ENCODE data around the gene PPP1R2.

Gene PPP1R2

DNA sequence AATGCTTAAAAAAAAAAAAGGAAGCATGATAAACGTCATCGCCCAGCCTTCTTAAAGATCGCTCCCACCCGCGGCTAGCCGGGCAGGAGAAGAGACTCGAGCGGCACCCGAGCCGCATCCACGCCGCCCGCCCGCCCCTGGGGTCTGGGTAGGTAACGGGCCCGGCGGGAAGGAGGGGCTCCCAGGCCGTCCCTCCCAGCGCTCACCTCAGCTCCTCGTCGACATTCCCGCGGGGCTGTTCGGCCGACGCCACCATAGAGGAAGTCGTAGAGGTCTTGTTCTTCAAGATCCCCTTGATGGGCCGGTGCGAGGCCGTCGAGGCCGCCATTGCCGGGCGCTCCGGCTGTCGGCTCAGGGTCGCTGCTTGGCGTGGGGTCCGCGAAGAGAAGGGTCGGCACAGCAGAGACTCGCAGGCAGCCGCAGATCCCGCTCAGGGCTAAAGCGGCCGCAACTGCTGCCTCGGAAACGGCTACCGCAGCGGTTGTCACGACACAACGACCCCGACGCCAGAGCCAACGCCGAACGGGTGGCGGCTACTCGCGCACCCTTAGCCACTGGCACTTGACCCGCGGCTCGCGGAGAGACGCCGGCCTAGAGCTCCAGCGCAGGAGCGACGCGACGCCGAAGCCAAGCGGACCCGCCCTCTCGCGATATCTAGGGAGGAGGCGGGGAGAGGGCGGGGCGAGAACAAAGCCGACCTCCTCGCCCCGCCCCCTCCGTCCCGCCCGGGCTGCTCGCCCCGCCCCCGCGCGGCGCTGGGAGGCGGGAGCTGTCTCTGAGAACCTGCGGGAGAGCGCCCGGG lies at the start of gene PPP1R2 (continued):
- TF ChIP-seq ZNF654 (tag by site-specific recombination; IDR thresholded peaks at IDR 0.05; ENCODE audit: low read depth) (no peak), GLI4 (tag by site-specific recombination; IDR thresholded peaks at IDR 0.05) (no peak), ZNF76 (tag by site-specific recombination; IDR thresholded peaks at IDR 0.05; ENCODE audit: borderline replicate concordance, low read depth) (peak; percentile 82), ZNF433 (tag by site-specific recombination; IDR thresholded peaks at IDR 0.05; ENCODE audit: low read depth) (no peak), ZNF350 (tag by site-specific recombination; IDR thresholded peaks at IDR 0.05) (no peak), ZNF24 (tag by site-specific recombination; IDR thresholded peaks at IDR 0.05) (no peak), SP3 (tag by site-specific recombination; IDR thresholded peaks at IDR 0.05) (peak; percentile 97), ZNF132 (tag by site-specific recombination; IDR thresholded peaks at IDR 0.05; ENCODE audit: borderline replicate concordance) (no peak), ZNF747 (tag by site-specific recombination; IDR thresholded peaks at IDR 0.05) (no peak), ZNF423 (tag by site-specific recombination; IDR thresholded peaks at IDR 0.05) (no peak), ZNF292 (tag by site-specific recombination; IDR thresholded peaks at IDR 0.05; ENCODE audit: borderline replicate concordance, low read depth) (no peak), HOXA7 (CRISPR knock-in tag; IDR thresholded peaks at IDR 0.05; ENCODE audit: borderline replicate concordance) (no peak), ZNF174 (tag by site-specific recombination; IDR thresholded peaks at IDR 0.05) (no peak), GLI2 (tag by site-specific recombination; IDR thresholded peaks at IDR 0.05; ENCODE audit: borderline replicate concordance, low read depth) (no peak), RBAK (tag by site-specific recombination; IDR thresholded peaks at IDR 0.05) (no peak), ZNF701 (tag by site-specific recombination; IDR thresholded peaks at IDR 0.05) (no peak)
- TF ChIP-seq, protein P1, sequence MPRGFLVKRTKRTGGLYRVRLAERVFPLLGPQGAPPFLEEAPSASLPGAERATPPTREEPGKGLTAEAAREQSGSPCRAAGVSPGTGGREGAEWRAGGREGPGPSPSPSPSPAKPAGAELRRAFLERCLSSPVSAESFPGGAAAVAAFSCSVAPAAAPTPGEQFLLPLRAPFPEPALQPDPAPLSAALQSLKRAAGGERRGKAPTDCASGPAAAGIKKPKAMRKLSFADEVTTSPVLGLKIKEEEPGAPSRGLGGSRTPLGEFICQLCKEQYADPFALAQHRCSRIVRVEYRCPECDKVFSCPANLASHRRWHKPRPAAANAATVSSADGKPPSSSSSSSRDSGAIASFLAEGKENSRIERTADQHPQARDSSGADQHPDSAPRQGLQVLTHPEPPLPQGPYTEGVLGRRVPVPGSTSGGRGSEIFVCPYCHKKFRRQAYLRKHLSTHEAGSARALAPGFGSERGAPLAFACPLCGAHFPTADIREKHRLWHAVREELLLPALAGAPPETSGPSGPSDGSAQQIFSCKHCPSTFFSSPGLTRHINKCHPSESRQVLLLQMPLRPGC (tag by site-specific recombination; IDR thresholded peaks at IDR 0.05): no peak
- TF ChIP-seq, protein P2, sequence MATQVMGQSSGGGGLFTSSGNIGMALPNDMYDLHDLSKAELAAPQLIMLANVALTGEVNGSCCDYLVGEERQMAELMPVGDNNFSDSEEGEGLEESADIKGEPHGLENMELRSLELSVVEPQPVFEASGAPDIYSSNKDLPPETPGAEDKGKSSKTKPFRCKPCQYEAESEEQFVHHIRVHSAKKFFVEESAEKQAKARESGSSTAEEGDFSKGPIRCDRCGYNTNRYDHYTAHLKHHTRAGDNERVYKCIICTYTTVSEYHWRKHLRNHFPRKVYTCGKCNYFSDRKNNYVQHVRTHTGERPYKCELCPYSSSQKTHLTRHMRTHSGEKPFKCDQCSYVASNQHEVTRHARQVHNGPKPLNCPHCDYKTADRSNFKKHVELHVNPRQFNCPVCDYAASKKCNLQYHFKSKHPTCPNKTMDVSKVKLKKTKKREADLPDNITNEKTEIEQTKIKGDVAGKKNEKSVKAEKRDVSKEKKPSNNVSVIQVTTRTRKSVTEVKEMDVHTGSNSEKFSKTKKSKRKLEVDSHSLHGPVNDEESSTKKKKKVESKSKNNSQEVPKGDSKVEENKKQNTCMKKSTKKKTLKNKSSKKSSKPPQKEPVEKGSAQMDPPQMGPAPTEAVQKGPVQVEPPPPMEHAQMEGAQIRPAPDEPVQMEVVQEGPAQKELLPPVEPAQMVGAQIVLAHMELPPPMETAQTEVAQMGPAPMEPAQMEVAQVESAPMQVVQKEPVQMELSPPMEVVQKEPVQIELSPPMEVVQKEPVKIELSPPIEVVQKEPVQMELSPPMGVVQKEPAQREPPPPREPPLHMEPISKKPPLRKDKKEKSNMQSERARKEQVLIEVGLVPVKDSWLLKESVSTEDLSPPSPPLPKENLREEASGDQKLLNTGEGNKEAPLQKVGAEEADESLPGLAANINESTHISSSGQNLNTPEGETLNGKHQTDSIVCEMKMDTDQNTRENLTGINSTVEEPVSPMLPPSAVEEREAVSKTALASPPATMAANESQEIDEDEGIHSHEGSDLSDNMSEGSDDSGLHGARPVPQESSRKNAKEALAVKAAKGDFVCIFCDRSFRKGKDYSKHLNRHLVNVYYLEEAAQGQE (tag by site-specific recombination; IDR thresholded peaks at IDR 0.05): no peak
- TF ChIP-seq, protein P3, sequence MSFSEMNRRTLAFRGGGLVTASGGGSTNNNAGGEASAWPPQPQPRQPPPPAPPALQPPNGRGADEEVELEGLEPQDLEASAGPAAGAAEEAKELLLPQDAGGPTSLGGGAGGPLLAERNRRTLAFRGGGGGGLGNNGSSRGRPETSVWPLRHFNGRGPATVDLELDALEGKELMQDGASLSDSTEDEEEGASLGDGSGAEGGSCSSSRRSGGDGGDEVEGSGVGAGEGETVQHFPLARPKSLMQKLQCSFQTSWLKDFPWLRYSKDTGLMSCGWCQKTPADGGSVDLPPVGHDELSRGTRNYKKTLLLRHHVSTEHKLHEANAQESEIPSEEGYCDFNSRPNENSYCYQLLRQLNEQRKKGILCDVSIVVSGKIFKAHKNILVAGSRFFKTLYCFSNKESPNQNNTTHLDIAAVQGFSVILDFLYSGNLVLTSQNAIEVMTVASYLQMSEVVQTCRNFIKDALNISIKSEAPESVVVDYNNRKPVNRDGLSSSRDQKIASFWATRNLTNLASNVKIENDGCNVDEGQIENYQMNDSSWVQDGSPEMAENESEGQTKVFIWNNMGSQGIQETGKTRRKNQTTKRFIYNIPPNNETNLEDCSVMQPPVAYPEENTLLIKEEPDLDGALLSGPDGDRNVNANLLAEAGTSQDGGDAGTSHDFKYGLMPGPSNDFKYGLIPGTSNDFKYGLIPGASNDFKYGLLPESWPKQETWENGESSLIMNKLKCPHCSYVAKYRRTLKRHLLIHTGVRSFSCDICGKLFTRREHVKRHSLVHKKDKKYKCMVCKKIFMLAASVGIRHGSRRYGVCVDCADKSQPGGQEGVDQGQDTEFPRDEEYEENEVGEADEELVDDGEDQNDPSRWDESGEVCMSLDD (tag by site-specific recombination; IDR thresholded peaks at IDR 0.05): no peak

DNA sequence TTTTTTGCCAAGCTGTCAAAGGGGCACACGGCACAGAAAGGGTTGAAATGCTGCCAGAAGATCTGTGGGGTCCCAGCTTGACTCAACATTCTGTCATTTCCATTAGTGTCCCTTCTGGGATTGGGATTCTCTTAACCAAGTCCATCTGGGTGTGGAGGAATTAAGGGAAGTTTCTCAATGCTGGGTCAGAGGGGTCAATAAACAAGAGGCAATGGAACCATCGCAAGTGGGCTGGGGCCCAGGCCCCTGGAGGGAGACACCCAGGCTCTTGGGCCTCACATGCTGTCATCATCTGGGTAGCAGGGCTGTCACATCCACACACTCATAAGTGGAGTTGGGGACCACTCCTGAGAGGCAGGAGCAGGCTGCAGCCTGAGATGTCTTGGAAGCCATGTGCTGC lies 48.7 kb upstream of the PPP1R2 start:
- no peaks in the 10 kb centered on the region for H3K9me3 ChIP-seq (ENCODE audit: control insufficient read depth, insufficient read depth, low read depth, low read length)
- CTCF ChIA-PET: interaction anchor here (0.5 kb wide), 1 partner anchor 920 kb away, joined by 3 read pairs; no protein-coding TSS in a partner anchor
- no peak for TF ChIP-seq ZNF707 (tag by site-specific recombination; IDR thresholded peaks at IDR 0.05)
- TF ChIP-seq KLF9 (tag by site-specific recombination; IDR thresholded peaks at IDR 0.05; ENCODE audit: low read depth): no peak
- TF ChIP-seq ZNF530 (tag by site-specific recombination; IDR thresholded peaks at IDR 0.05; ENCODE audit: low read depth): no peak
- TF ChIP-seq, protein P4, sequence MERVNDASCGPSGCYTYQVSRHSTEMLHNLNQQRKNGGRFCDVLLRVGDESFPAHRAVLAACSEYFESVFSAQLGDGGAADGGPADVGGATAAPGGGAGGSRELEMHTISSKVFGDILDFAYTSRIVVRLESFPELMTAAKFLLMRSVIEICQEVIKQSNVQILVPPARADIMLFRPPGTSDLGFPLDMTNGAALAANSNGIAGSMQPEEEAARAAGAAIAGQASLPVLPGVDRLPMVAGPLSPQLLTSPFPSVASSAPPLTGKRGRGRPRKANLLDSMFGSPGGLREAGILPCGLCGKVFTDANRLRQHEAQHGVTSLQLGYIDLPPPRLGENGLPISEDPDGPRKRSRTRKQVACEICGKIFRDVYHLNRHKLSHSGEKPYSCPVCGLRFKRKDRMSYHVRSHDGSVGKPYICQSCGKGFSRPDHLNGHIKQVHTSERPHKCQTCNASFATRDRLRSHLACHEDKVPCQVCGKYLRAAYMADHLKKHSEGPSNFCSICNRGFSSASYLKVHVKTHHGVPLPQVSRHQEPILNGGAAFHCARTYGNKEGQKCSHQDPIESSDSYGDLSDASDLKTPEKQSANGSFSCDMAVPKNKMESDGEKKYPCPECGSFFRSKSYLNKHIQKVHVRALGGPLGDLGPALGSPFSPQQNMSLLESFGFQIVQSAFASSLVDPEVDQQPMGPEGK (tag by site-specific recombination; IDR thresholded peaks at IDR 0.05): no peak
- TF ChIP-seq, protein P5, sequence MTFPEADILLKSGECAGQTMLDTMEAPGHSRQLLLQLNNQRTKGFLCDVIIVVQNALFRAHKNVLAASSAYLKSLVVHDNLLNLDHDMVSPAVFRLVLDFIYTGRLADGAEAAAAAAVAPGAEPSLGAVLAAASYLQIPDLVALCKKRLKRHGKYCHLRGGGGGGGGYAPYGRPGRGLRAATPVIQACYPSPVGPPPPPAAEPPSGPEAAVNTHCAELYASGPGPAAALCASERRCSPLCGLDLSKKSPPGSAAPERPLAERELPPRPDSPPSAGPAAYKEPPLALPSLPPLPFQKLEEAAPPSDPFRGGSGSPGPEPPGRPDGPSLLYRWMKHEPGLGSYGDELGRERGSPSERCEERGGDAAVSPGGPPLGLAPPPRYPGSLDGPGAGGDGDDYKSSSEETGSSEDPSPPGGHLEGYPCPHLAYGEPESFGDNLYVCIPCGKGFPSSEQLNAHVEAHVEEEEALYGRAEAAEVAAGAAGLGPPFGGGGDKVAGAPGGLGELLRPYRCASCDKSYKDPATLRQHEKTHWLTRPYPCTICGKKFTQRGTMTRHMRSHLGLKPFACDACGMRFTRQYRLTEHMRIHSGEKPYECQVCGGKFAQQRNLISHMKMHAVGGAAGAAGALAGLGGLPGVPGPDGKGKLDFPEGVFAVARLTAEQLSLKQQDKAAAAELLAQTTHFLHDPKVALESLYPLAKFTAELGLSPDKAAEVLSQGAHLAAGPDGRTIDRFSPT (tag by site-specific recombination; IDR thresholded peaks at IDR 0.05): no peak
- no peak for TF ChIP-seq ZNF660 (tag by site-specific recombination; IDR thresholded peaks at IDR 0.05)

More for the DNA sequence above, 48.7 kb upstream of the PPP1R2 start:
- no peak overlapping the region for H3K27ac ChIP-seq (ENCODE audit: extremely low read depth, low read depth, low read length)
- no peak overlapping the region for H3K4me3 ChIP-seq (ENCODE audit: low read depth, low read length)
- no peaks in the 10 kb centered on the region for H3K4me1 ChIP-seq (ENCODE audit: control insufficient read depth, insufficient read depth, low read length)
- POLR2A ChIA-PET: no interaction called here
- H3K36me3 ChIP-seq (ENCODE audit: control insufficient read depth in 2 of 2, insufficient read depth in 1 of 2, low read length in 2 of 2): no peaks in the 10 kb centered on the region
